GM11168 (cell line): ENCODE measurements around the gene RAPGEF4.

Source experiments
- in situ Hi-C: fragments of 300-500 bp; cut with MboI; formaldehyde crosslinking; loops from one replicate; pipeline ENCODE4 v1.12.0; 2022; ENCODE audit warnings: low sequenced_read_pairs; ENCODE audit not compliant: unreplicated experiment

Gene RAPGEF4

DNA sequence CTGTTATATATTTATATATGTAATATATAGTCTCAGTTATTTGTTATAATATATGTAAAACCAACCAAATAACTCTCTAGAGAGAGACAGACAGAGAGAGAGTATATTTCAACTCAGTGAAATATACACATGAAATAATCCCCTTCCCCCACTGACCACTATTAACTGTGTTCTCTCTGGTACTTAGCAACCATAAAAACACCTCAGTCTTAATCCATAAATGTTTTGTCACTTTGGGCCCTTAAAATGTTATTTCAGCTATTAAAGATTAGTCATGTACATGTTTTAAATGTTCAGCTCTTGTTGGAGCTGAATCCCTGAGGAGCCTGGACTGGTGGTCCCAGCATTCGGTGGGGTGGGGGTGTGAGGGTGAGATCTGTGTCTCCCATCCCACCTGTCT, 217.8 kb downstream of the RAPGEF4 start:
- in situ Hi-C loops = no loop called here

DNA sequence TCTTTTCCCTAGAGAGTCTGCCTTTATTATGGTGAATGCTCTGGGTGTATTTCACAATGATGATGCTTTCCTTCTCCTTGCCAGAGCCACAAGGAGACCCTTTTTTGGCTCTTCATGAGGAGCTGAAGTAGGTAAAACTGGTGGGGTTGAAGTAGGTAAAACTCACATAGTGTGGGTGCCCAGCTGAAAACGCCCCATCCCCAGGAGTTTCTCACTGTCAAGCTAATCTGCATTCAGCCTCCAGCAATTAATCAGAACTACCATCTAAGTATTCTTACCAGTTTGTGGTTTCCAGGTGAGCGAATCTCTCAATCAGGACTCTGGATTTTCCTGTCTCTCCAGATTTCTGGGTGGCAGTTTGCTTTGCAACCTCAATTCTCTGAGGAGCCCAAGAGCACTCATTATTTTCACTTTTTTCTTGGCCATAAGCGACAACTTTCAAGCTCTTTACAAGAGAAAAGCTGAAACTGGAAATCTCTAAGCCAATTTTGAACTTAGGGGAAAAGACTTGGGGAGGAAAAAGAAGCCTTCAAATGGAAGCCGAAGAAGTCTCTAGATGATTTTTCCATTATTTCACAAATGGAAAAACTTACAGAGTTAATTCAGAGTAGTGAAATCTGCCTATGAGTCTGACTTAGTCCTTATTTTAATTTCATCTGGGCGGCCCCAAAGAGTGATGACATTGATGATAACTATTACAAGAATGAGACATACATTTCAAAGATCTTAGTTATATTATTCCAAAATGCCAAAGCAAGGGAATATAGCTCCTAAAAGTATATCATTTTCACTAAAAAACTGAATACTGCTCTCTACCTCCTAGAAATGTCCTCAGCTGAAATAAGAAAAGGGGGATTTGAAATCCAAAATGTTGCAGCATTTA, 218.6 kb downstream of the RAPGEF4 start:
- in situ Hi-C loops = no loop called here

DNA sequence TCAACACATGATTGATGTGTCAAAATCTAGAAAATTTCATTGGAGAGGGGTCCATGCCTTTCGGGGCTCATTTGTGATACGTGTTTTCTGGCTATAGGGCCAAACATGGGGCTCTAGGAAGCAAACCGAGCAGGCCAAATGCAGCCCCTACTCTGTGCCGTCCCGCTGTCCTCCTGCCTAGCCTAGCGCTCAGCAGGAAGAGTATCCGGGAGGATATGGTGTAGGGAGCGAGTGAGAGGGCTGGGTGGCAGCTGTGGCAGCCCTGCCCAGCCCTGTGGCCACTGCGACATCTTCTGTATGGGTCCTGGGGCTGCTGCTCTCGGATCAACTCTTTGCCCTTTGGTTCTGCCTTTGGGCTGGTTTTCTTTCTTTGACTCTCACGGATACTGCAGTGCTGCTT, 219.9 kb downstream of the RAPGEF4 start:
- in situ Hi-C loops = no loop called here

DNA sequence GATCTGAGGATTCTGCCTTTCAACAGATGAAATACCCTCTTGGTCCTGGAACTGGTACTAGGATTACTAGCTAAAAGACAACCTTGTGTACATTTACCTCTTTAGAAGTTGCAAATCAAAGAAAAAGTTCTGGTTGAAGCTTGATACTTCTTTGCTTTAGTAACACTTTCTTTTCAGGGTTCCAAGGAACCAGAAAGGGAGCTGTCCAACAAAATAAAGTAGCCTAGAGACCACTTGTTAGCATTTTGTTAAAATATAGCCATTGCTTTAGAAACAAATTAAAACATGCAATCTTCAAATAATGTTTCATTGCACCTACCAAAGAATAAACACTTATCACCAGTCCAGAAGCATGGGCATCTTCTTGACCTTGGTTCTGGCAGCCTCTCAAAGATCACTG, 222.1 kb downstream of the RAPGEF4 start:
- in situ Hi-C loops = no loop called here

DNA sequence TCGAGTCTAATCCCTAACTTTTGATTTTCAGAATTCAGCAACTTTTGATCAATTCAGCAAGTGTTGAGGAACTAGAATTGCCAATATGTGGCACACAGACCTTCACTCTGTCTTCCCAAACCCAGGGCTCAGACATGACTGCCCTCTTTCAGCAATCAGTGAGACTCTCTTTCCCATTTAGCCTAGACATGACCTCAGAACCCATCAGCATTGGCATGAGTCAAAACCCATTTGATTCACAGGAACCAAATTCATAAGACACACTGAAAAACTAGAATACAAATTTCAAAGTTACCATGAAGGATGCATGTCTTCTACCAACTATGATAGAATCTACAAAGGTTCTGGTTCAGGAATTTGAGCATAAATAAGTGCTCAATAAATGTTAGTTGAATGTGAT, 226.4 kb downstream of the RAPGEF4 start:
- in situ Hi-C loops = no loop called here

DNA sequence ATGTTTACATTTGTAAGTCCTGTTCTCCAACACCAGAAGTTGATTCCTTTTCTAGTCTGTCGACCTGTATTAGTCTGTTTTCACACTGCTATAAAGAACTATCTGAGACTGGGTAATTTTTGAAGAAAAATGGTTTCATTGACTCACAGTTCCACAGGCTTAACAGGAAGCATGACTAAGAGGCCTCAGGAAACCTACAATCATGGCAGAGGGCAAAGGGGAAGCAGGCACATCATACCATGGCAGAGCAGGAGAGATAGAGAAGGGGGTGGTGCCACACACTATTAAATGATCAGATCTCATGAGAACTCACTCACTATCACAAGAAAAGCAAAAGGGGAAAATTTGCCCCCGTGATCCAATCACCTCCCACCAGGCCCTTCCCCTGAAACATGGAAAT, 227.2 kb downstream of the RAPGEF4 start:
- in situ Hi-C loops = no loop called here

DNA sequence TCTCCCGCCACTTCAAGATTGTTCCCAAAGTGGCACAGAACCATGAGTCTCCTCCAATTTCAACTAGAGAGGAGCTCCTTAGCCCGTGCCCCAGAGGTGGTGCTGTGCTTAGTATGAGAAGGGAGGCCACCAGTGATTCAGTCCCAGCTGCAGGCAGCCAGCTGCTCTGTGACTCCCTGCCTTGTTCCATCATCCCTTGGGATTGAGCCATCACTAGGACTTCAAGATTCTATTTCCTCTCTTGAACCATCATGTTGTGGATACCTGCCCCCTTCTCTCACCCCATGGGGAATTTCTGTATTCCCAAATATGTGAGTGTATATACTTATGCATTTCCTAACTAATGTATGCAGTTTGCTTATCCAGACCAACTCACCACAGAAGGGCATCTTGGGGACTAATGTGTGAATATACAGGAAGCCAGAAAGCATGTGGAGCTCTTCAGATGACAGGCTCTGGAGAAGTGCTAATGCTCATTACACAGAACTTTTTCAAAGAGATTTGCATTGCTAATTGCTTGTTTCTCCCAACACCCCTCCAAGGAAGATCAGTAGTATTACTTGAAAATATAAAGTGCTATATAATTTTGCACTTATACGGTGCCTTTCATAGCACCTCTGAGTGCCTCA, 229.0 kb downstream of the RAPGEF4 start:
- in situ Hi-C loops = no loop called here

DNA sequence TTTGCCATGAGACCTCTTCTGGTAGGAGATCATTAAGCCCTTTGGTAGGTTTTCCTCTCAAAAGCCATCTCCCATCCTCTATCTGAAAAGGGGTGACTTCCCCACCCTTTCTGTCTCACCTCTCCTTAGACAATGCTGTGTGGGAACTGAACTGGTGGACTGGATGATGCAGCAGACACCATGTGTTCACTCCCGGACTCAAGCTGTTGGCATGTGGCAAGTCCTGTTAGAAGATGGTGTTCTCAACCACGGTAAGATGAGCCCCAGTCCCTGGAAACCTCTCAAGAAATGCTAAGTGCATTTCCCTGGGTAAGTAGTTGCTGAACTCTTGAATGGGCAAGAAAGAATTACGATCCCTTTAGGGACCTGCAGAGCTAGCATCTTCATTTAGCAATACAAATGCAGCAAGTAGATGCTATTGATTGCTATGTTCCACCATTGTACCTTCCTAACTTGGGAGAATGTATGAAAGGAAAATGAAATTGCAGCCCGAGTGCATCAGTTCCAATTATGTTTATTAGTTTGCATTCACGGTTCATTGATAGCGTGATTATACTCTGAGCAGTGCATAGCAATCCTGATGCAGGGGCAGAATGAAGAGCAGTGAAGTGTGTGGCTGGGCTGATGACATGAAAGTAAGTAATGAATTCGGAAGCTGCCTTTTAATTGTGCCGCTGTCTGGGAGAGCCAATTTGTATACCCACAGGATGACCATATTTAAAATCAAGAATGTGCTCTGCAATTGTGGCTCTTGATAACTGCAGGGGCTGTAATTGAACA, 230.0 kb downstream of the RAPGEF4 start:
- in situ Hi-C loops = no loop called here

DNA sequence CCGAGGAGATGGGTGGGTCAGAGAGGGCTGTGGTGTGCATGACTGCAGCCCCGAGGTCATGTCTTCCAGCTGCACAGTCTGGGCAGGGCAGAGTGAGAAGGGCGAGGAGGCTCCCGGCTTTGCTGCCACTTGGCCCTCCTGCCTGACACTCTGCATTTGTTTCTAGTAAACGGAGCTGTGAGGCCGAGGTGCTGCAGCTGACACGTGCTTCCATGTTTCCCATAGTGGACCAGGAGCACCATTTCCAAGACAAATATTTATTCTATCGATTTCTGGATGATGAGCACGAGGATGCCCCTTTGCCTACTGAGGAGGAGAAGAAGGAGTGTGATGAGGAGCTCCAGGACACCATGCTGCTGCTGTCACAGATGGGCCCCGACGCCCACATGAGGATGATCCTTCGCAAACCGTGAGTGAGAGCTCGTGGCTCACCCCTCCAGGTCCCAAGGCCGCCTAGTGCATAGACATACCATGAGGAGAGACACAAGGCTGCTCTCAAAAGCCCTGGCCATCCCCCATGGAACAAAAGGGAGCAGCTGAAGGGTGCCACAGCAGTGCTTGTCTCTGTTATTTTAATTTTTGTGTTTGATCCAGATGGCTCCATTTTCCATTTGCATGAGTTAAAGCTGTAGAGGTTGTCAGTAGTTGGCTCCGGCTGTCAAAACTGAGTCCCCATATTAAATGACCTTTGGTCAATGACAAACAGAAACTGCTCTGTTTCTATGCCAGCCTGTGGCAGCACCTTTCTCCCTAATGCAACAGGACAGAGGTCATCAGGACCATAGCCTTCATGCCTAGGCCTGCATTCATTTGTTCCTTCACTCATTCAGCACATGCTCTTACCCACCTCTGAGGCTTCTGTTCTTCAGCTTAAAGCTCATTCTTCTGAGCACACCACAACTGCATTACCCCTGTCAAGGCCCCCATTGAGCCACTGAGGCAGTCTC, 231.7 kb downstream of the RAPGEF4 start:
- in situ Hi-C loops = no loop called here

DNA sequence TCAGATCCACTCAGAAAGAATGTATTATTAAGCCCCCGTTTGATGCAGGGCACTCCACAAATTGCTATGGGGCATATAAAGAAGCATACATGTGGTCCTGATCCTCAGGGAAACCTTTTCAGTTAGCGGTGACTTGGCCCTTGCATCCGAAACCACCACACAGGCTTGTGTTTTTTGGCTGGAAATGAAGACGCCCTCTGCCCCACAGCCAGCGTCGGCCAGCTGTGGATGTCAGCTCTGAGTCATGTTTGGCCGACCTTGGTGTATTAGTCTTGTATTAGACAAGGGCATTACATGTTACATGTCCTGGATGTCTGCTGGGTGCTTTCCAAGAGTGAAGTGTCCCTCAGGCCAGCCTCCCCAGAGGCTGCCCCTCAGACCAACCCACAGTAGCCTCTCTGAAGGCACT, 232.4 kb downstream of the RAPGEF4 start:
- in situ Hi-C loops = no loop called here

DNA sequence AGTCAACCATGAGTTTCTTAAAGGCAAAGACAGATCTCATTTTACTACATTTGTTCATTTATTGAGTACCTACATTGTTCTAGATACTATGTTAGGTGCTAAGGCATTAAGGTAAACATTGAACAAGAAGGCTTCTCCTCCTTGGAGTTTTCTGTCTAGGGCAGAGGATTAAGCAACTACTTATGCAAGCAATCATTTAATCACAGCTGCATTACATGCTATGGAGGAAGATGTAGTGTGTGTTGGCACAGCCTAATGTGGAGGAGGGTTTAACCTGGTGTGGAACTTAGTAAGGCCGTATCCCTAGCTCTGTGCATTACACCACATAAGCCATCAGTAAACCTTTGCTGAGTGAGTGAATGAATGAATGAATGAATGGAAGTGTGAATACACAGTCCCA, 233.5 kb downstream of the RAPGEF4 start:
- in situ Hi-C loops = no loop called here

DNA sequence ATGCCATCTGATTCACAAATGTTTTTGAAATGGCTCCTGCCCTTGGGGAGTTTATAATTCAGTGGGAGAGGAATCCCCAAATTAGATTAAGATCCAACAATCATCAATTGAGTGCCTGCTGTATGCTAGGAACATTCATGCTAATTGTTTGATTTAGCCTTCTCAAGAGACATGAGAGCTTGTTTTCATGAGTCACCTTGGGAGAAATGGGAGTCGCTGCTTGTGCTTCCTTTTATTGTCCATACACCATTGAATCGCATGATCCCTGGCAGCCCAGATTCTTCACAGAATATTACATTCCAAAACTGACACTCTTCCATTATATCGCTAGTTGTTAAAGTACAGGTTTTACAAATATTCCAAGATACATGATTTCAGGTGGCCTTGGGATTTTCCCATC, 234.0 kb downstream of the RAPGEF4 start:
- in situ Hi-C loops = no loop called here

DNA sequence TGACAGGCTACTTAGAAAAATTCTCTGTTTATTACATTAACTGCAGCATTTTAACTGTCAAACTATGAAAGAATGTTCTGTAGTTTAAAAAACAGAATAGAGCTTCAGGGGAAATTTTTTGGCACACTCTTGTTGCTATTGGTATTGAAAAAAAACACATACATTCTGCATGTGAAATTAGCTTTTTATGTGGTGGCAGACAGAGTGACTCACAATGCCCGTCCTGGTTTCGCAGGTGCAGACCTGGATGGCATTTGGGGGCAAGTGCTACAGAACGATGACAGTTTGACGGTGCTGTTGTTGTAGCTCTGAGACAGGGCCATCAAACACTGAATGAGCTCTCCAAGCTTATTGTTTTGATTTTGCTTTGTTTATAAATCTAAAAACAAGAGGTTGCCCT, 235.0 kb downstream of the RAPGEF4 start:
- in situ Hi-C loops = no loop called here

DNA sequence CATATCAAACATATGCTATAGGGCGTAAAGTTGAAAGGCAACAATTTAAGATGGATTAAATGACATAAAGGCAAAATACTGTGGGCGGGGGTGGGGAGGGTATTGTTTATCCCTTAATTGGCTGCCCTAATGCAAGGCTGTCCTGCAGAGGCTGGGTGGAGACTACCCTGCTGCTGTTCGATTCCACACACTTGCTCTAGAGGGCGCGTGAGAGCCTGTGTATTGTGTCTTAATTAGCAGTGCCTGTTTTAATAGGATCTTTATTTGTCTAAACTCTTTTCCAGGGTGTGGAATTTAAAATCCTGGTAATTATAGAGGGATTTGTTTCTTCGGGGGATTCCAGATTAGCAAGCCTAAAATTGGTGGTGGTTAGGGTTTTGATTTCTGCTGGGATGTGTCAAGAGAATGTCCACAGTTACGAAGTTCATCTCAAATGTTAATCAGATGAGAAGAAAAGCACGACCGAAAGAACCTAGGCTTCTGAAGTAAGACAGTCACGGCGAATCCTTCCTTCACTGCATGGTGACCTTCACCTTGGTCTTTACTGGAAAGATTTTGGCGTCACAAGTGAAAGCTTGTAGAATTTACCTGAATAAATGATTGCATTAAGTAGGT, 236.5 kb downstream of the RAPGEF4 start:
- in situ Hi-C loops = no loop called here

DNA sequence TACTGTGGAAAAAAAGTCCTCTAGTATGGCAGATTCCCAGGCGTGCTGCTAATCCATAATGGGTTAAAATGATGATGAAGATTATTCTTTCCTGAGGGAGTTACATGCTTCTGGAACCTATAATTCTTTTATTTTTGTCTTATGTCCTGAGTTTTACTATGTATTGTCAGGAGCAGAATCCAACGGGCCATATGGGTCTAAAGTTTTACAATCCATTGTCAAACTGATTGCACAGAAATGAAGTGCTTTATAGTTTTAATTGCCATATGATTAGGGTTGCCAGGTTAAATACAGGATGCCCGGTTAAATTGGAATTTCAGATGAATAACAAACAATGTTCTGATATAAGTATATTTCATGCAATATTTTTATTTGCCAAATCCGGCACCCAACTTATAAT, 239.1 kb downstream of the RAPGEF4 start:
- in situ Hi-C loops = no loop called here

DNA sequence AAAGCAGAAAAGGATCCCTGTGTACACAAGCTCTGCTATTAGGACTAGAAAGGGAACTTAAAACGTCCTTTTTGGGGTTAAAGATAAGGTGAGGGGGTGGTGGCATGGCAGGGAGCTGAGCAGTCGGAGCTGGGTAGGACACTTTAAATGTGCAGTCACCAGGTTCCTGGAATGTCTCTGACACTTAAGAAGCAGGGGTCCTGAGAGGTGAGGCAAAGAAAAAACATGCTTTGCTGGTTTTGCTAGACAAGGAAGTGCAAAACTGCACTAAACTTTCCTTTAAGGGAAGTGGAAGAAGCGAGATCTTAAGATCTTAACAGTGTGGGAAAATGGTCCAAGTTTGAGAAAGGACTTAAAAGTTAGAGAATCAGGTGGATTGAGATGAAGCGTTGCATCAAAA, 240.5 kb downstream of the RAPGEF4 start:
- in situ Hi-C loops = no loop called here

DNA sequence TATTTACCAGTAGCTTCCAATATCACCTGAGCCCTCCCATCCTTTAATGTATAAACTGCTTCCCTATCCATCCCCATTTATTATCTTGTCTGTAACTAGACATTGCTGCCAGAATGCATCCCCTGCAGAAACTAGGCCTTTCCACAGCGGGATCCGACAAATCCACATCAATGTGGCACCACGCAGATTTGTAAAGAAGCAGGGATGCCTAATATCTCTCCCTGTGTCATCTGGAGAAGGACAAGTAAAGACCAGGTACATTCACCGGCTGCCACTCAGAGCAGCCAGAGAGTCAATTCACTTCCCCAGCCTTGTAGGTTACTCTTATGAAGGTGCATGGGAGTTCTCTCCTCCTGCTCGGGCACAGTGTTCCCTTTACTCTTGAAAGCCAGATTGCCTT, 241.2 kb downstream of the RAPGEF4 start:
- in situ Hi-C loops = no loop called here

DNA sequence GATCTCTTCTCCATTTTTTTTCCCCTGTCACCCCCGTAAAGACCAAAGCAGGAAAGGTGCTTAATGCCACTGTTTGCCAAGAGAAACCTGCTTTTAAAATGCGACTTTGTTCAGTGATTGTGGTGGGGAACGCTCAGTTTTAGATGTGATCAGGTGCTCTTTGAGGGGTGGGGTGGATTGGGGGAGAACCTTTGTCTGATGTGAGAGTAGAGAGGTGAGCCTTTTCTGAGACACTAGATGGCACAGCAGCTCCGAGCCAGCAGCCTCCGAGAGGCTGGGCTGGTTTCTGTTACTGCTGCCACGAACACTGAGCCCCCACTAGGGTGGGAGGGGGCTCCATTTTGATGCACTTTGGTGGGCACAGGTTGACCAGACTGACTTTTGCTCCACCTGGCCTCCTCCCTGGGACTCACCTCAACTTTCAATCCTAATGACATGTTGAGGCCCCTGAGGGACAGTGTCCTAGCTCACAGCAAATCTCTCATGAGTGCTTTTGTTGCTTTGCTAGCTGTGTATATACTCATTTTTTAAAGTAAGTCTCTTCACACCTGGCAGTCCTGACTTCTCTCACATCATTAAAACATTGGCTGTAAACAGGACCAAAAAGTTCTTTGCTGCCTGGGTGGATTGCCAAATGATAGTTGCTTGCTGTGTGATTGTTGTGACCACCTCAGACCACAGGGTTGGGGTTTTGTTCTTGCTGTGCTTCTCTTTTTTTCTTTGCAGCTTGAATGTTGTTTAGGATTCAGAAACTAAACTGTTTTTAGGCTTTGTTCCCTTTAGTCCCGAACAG, 241.8 kb downstream of the RAPGEF4 start:
- in situ Hi-C loops = no loop called here

DNA sequence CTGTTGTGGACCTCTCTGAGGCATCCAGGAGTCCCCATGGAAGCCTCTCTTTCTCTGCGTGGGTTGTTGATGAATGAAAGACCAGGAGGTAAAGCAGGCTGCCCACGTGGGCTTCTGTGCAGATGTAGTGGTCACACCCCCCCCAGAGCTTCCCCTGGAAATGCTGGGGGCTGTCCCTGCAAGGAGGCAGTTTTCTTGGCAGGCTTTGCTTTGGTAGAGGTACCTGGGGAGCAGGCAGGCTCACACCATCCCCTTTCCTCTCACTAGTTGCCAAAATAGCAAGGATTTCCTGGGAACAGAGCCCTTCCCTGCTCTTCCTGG, 242.4 kb downstream of the RAPGEF4 start:
- in situ Hi-C loops = no loop called here
